GM23248 (cell line): ENCODE data around the gene CHI3L2.
A peak's percentile ranks its signal among the peaks of the same experiment; 100 is the strongest.

Experiments used
- EZH2 ChIP-seq: fragments of 200-600 bp; sonication (generic); IDR thresholded peaks from 2 replicates; pipeline ENCODE4 v1.6.1; 2018; ENCODE audit warnings: antibody characterized with exemption, mild to moderate bottlenecking; ENCODE audit not compliant: insufficient read depth, poor library complexity, severe bottlenecking
- EZH2phosphoT487 ChIP-seq: fragments of 200-600 bp; sonication (generic); IDR thresholded peaks from 2 replicates; pipeline ENCODE4 v1.6.1; 2018; ENCODE audit warnings: antibody characterized with exemption, moderate library complexity, mild to moderate bottlenecking, low read depth; ENCODE audit not compliant: insufficient read depth

GRCh38 chr1:111270771-111271463 is 43.4 kb downstream of the CHI3L2 start:
- TF ChIP-seq EZH2phosphoT487 (peak; percentile 53; the same call in 1 of the 2 replicates), EZH2 (peak; percentile 76)
